ENCODE data around the gene TMEM242.

Gene TMEM242

DNA sequence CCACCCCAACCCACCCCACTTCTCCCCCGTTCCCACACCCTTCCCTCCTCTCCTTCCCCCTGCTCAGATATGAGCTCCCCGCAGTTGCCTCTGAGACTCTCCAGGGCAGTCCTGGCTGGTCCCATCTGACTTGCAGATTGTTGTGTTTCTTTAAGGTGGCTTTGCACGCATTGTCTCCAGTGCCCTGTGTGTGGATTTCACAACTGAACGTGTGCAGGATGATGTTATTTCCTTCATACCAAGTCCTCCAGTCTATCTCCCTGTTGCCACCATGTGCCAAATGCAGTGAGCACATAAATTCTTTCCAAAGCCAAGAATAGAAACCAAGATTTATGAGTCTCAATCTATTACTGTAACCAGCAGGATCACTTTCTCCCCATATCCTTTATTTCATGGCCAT is 79.1 kb downstream of the TMEM242 start:
- Histone ChIP-seq H2AFZ (ENCODE audit: low read depth, low read length) (no peak overlapping the region), H3K4me3 (ENCODE audit: low read length) (no peak overlapping the region), H3K9me3 (ENCODE audit: low read length) (peaks cover 3% of the 10 kb centered on the region), H3K36me3 (ENCODE audit: insufficient read depth, low read length) (no peaks in the 10 kb centered on the region), H3K27me3 (ENCODE audit: insufficient read depth, low read length) (no peaks in the 10 kb centered on the region), H3K4me1 (ENCODE audit: insufficient read depth, low read length) (peaks cover 11% of the 10 kb centered on the region)

DNA sequence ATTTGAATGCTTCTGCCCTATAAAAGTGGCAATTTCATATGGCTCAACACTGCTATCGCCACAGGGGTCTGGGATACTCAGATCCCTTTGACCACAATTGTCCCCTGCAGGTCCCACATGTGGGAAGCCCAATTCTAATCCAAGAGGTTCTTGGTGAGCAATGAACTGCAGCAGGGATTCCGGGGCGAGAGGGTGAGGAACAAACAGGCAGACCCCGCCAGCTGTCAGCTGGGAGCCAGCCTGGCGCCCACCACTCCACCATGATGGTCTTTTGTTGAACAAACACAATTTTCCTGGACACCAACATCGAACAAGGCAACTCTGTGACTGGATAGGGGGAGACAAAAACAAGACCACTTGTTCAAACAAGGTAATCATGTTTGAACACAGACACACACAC is 80.5 kb downstream of the TMEM242 start:
- H3K4me3 ChIP-seq (ENCODE audit: low read length), result no peak overlapping the region
- peaks cover 3% of the 10 kb centered on the region for H3K9me3 ChIP-seq (ENCODE audit: low read length)
- no peaks in the 10 kb centered on the region for H3K27me3 ChIP-seq (ENCODE audit: insufficient read depth, low read length)
- no peak overlapping the region for H2AFZ ChIP-seq (ENCODE audit: low read depth, low read length)
- H3K36me3 ChIP-seq (ENCODE audit: insufficient read depth, low read length), result no peaks in the 10 kb centered on the region
- peaks cover 11% of the 10 kb centered on the region for H3K4me1 ChIP-seq (ENCODE audit: insufficient read depth, low read length)

DNA sequence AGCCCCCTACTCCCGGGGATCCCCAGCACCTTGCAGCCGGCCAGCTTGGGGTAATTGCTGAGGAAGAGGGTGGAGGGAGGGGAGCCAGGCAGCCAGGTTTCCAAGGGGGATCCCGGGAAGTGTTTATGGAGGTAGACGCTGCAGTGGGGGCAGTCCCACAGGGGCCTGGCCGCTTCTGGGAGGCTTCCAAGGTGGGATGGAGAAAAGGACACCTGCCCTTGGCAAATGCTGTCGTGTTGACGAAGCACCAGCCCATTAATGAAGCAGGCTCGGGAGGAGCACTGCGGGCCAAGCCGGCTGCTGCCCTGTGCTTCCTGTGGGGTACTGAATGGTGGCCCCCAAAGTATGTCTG is 82.4 kb downstream of the TMEM242 start:
- peaks cover 18% of the 10 kb centered on the region for H3K27me3 ChIP-seq (ENCODE audit: insufficient read depth, low read length)
- peaks cover 3% of the 10 kb centered on the region for H3K9me3 ChIP-seq (ENCODE audit: low read length)
- no peak overlapping the region for H2AFZ ChIP-seq (ENCODE audit: low read depth, low read length)
- H3K4me3 ChIP-seq (ENCODE audit: low read length), result no peak overlapping the region
- H3K4me1 ChIP-seq (ENCODE audit: insufficient read depth, low read length), result peaks cover 11% of the 10 kb centered on the region
- no peaks in the 10 kb centered on the region for H3K36me3 ChIP-seq (ENCODE audit: insufficient read depth, low read length)

DNA sequence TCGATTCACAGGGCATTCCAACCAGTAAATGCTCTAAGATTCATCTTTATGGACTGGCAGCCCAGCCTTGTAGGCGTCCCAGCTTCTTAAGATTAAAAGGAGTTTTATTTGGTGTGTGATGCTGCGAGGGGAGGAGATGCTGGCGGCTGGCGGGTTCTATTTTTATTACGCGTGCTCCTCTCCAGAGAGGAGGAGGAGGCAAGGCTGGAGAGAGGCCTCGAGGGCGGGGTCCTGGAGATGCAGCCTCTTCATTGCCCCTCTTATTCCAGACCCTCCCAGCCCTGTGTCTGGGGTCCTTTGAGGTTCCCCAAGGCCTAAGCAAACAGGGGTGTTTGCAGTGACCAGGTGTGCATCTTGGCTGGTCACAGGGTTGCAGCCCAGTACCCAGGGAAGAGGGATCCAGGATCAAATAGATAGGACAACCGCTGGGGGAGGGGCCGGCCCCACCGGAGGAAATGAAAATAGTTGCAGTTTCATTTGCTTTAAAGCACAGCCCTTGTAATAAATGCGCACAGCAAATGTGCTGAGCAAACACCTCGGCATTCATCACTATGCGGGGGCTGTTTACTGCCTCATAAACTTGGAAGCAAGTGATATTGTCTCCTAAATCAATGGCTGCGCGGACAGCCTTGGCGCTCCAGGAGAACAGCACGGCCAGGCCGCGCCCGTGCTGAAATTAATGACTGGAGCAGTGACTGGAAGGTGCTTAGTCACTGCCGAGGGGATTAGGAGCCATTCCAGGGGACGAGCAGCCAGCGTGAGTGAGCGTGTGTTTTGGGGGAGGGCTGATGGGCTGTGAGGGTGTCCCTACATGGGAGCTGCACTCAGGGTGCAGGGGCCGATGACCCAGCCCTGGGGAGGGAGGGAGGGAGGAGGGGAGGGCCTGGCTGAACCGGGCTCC is 83.0 kb downstream of the TMEM242 start:
- Histone ChIP-seq H3K27me3 (ENCODE audit: insufficient read depth, low read length) (peaks cover 23% of the 10 kb centered on the region), H3K9me3 (ENCODE audit: low read length) (peaks cover 3% of the 10 kb centered on the region), H2AFZ (ENCODE audit: low read depth, low read length) (peak overlapping the region; percentile 54), H3K4me3 (ENCODE audit: low read length) (peak overlapping the region; percentile 19), H3K36me3 (ENCODE audit: insufficient read depth, low read length) (no peaks in the 10 kb centered on the region), H3K4me1 (ENCODE audit: insufficient read depth, low read length) (peaks cover 15% of the 10 kb centered on the region)

DNA sequence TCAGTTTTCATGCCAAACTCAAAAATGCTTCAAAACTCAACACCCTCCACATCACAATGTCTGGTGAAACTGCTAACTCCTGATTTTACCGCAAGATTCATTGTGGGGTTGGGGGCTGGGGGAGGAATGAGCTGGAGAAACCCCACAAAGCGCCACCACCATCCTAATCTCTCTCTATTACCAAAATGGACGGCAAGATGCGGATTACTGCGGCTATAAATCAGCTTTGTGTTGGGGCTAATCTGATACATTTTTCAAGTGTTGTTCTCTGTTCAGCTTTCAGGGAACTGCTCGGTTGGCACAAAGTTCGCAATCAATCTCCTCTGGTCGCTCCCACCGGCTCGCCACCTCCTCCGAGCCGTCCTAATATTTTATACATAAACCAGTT is 83.7 kb downstream of the TMEM242 start:
- Histone ChIP-seq H3K4me3 (ENCODE audit: low read length) (no peak overlapping the region), H3K4me1 (ENCODE audit: insufficient read depth, low read length) (peaks cover 15% of the 10 kb centered on the region)

More for the DNA sequence above, 83.7 kb downstream of the TMEM242 start:
- H2AFZ ChIP-seq (ENCODE audit: low read depth, low read length), result peak overlapping the region; percentile 54
- peaks cover 3% of the 10 kb centered on the region for H3K9me3 ChIP-seq (ENCODE audit: low read length)
- peaks cover 29% of the 10 kb centered on the region for H3K27me3 ChIP-seq (ENCODE audit: insufficient read depth, low read length)
- H3K36me3 ChIP-seq (ENCODE audit: insufficient read depth, low read length), result no peaks in the 10 kb centered on the region
